ENCODE data around the gene ANK3.

The ANK3 gene

DNA sequence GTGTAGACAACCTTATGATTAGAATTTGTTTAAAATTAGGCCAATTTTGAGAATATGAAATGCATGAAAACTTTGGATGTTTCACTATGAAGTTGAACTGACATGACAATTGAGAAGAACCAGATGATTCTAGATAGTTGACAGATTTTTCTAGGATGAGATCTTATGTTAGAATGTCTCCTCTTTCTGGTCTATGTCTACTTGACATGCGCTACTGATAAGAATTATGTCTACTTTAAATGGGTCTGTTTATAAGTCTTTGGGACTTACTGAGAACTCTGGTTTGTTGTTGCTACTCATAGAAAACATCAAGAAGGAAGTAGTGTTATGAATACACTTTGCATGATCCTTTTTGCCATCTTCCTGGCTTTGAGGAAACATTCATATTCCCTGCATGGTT, 255.1 kb downstream of the ANK3 start:
- no peak for DNase-seq

DNA sequence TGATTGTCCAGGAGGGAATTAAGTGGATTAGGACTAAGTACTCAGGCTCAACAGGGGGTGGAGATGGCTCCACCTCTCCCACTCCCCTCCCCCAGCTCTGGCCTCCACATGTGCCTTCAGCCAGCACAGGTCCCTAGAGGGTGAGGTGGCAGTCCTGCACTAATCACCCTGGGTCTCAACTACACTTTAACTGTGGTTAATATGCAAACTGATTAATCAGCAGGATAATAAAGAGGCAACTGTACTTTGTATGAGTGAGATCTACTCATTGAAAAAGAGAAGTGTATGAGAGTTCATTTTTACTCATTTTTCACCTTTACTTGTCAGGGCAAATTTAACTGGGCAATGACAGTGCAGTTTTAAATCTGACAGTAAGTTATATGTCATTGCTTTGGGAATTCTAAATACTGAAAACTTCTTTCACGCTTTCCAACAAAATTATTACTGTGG, 259.5 kb downstream of the ANK3 start:
- no peak for DNase-seq

DNA sequence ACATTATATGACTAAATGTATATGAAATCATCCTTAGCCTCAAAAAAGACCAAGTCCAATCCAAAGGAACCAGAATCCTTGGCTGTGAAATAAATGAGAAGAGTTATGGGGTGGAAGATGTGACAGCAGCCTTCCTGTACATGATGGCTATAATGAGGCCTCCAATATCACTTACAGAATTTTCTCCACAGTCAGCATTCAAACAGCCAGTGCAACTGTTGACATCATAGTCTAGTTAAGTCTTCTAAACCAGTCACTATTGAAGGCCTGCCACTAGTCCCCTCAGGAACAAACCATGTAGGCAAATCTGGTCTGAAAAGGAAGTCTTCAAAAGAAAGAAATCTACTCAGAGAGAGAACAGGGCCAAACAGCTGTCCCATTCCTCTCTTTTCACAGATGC, 263.8 kb downstream of the ANK3 start:
- no peak for DNase-seq

DNA sequence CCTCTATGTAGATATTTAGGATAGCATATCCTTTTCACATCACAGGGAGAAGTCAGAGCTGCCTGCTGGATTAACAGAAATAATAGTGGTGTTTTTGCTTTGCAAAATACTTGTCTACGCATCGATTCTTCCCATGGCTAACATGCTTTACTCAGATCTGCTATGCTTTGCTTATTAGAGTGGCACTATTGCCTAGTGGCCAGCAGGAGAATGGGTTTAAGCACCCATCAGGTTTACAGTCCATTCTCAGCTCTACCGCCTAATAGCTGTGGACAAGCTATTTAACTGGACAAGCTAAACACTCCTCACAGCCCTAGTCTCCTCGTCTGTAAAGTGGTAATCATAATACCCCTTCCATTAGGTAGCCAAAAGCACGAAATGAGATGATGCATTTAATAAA, 265.1 kb downstream of the ANK3 start:
- DNase-seq, result no peak

DNA sequence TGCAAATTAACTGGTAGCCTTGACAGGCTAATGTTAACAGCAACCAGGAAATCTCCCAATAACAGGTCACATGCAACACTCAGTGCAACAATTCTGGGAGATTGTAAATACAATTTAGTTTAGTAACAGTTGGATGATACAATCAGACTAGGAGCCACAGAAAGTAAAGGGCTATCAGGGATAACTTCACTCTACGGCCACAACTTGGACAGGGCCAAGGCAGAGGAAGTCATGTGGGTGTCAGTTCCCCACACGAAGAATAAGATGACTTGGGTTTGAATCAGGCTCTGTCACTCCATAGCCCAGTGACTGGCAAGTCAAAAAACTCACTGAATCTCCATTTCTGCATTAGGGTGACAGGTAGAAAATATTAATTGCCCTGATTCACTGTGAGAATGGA, 266.0 kb downstream of the ANK3 start:
- no peak for DNase-seq

DNA sequence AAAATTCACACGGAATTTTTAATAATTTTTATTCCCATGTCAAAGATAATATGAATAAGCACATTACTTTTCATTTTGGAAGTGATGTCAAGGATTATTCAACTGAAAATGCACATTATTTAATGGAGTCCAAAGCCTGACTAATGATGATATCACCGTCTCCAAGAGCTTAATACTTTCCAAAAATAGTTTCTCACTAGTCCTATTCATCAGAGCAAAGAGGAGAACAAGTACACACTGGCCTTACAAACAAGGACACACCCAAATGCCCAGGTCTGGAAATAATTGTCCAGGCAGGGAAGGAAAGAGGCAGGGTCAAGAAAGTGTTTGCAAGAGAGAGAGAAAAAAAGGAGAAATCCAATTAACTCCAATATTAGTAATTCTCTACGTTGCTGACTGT, 266.5 kb downstream of the ANK3 start:
- DNase-seq, result no peak

DNA sequence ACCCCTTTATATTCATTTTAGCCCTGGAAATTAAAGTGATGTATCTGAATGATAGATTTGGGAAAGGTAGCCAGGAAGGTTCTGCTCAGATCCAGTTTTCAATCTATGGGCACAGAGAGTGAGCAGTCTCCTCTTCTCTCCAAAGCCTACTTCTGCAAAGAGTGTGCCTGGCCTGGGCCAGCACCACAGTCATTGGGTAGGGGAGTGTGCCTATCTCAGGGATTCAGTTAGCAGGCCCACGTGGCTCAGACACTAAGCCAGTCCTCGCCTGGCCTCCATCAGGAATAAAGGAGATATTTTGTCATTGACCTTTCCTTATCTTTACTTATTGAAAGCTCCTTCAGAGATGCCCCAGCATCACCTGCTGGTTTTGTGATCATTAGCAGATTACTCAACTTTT, 267.5 kb downstream of the ANK3 start:
- no peak for DNase-seq

DNA sequence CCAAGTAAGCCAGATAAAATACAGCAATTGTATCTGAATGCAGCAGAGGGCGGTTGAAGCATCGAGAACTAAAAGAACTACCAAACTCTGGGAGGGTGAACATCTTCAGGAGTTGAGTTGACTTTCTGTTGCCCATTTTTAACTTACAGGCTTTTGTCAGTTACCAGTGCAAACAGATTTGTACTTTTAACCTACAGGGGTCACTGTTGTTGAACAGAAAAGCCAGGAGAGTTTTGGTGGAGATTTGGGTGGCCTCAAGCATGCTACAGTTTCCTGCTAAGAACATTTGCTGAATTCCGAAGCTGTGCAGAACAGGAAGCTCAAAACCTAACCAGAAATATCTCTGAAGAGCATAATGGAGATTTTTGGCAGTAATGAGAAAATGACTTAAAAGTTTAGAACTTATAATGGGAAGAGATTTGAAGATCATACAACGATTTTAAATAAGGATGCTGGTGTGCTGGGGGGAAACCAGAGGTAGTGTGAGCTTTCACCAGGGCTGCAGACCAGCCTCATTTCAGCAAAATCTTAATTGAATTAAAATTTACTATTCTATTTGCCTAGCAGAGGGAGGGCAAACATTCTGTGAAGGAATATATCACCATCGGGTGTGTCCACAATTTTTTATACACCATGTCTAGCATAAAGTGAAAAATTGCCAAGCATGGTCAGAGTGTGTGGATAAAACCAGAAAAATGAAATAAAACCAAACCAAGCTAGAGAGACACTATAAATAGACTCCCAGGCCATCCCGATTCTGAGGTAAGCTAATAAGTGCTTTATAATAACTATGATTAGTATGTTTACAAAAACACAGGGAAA, 274.7 kb downstream of the ANK3 start:
- peak; percentile 9 to 21 for DNase-seq

DNA sequence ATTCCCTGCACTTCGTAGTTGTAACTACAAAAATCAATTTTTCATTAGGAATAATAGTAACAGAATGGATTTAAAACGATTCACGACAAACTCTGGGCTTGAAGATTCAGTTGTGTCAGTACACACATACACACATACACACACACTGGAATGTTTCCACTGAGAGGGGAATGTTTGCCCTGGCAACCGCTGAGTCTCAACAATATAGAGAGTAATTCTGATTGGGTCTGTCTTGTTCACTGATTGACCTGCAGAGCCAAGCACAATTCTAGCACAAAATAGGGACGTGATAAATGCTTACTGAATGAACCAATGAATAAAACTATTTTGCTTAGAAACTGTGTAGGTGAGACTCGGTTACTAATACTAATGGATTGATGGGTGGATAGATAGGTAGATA, 278.9 kb downstream of the ANK3 start:
- no peak for DNase-seq

DNA sequence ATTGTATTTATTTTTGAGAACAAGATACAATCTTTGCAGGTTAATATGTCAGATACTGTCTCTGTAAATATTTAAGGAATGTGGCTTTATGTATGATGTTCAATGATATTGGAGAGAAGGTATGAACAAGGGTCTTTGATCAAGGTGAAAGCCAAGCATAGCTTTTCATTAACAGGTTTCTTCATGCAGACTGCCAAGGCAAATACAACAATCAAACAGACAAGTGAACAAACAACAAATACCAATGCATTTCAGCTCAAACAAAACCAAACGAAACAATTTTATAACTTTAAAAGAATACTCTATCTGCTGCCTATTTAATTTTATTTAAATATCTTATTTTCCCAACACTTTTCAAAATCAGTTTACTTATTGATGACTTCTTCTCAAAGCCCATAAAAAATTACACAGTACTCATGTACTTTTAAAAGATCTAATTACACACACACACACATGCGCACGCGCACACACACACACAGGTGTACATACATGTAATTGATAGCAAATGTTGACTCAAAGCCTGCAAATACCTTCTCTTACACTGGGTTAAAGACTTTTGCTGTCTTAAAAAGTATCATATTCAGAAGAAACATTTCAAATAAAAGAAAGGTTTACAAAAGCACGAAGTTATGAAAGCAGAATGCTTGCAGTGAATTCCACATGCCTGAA, 282.2 kb downstream of the ANK3 start:
- no peak for DNase-seq

DNA sequence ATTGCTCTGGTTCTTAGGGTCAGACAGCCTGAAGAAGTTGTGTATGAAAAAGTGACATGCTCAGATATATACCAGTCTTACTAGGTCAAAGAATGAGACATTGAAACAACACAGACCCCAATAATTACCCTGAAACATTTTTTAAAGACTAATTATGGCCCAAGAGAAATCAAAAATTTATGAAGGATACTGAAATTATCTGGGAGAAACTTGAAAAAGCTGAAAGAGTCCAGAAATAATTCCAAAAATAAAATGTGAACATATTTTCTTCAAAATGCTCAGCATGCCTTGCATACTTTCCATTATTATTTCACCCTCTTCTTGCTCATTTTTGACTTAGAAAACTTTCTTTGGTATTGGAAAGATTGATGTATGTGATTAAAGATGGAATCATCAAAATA, 284.4 kb downstream of the ANK3 start:
- no peak for DNase-seq

DNA sequence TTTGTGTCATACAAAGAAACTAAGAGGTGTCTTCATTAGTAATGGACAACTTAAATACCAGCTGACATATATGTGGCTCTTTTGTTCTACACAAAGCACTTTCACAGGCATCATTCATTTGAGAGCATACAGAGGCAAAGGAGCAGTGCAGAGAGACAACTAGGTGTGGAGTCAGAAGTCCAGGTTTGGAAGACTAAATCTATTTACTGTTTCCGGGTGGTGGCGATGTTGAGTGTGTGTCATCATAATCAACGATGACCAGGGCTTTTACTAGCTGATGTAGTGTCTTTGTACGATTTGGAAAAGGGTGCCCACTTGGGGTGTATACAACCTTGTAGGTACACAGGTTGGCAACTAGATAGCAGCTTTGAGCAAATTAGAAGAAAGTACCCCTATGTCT, 287.9 kb downstream of the ANK3 start:
- DNase-seq, result no peak

DNA sequence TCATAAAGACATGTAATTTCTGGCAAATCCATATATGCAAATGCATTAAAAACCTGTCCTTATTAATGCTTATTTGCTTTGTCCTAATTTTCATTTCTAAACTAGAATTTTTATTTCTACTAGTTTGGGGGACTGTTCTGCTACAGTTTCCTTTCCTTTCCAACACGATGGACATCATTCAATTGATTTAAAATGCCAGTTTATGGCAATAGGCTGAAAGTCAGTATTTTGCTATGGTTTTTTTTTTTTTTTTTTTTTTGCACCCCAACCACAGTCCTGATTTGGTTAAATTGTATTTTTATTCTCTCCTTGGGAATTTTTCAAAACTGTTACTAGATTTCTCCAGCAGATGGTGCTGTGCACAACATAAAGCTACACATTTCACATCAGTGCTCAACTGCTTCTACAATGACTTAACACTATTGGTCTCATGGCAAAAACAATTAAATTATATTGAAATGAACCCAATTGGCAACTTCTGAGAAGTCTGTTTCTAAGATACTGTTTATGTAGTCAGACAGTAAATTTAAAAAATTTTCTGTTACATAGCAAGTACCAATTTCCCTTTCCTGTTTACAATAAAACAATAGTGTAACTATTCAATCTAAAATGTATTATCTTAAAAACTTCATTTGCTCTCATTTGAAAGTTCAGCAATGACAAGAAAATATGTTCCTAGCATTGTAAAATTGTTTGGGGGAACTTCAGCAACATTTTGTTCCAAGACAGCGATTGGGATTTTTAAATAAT, 289.5 kb downstream of the ANK3 start:
- peak; percentile 44 to 51 for DNase-seq

DNA sequence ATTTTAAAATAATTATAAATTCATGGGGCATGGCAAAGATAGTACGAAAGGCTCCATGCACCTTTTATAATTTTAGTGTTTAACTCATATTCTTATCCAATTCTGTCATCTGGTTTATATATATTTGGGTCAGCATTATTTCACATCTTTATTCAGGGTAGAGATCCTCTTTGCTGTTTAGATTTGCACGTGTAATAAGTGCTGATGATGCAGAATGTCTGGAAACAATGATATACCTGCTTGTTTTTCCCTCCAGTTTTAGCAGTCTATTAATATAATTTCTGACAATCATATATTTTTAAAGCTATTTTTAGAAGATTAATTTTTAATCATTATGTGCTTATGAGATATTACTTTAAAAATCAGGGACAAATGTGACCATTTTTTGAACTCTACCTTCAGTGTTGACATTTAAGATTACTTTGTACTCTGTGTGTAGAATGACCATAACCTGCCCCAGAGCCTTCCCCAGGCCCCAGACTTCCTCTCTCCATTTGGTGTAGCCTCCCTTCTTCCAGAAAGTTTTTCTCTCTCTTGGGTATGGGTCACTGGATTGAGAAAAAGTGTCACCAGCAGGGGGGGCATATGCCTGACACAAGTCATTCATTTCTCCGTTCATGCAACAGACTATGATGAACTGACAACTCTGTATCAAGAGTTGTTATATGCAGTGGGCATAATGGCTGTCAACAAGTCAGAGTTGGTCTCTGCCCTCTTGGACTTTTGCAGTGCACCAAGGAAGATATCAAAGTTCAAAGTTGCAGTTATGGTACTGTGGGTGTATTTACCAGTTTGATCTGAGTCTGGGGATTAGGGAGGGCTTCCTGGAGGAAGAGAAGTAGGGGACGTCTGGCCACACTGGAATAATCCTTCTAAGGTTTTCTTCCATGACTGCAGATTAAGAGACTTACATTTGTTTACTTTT, 290.7 kb downstream of the ANK3 start:
- DNase-seq, result no peak

DNA sequence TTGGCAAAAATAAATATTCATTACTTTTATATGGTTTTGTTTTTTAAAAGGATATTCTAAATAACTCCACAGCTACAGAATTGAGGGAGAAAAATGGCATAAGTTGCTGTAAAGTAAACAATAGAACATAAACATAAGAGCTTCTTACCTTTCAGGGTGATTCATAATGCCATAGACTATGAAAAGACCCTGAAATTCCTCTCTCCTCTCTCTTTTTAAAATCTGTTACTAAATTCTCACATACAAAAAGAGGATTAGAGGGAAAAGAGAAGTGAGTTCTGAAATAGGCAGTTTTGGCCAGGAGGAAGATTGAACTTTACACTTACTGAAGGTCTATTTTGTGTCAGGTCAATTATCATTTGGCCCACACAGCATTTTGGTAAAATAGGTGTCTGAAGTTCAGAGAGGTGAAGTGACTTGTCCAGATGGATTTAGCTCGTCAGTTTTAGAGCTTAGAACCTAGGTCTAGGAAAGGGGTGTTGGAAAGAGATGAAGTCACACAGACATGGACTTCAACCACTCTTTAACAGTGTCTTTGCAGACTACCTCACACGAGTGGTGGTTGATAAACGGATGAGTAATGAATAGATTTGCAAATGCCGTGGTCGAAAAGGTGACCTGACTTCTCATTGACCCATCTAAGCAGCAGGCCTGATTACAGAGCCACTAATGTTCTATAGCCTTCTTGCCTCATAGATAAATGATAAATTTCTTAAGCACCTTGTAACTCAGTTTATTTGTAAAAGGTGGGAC, 292.7 kb downstream of the ANK3 start:
- DNase-seq, result no peak

DNA sequence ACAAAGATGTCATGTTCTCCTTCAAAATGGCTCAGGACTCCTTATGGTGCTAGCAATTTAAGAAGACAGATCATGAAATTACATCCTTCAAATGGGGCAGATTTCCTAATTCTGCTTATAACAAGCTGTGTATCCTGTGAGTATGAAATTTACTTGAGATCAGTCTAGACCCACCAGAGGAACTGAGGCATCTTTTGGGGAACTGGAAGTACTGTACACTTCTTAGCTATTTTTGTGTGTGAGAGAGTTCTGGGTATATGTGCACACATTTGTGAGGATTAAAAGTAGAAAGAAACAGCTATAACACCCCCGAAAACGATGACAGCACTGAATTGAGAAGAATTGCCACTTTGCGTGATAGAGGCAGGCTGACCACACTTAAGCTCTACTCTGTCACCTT, 296.4 kb downstream of the ANK3 start:
- no peak for DNase-seq

DNA sequence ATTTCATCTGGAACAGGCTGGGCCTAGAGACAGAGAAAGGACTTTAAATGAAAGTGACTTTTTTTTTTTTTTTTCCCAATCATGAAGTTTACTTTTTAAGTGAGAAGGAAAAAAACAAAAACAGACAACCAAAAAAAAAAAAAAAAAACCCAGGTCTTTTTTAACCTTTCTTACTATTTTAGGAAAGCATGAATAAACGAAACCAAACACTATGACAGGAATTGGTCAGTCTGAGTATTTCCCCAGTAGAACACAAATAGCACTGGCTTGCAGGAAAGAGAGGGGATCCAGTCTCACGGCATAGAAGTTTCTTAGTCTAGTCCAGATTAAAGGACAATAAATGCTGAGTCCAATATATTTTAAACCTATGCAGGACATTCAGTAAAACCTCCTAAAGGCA, 302.8 kb downstream of the ANK3 start:
- no peak for DNase-seq

DNA sequence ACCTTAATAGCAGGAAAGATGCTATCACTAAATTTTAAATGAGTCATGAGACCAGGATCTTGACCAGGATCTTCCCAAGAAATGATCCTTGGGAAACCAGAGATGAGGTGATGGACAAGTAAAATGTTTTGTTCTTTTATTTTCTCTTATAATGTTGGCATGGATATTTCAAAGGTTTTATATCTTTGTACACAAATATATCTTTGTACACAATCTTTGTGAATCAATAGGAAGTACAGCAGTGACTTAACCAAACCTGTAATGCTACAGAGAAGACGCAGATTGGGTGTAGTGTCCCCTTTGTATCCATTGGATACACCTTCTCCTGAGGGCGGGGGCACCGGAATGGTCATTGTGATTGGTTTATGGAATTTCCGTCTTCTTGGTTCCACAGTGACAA, 303.3 kb downstream of the ANK3 start:
- DNase-seq, result no peak

DNA sequence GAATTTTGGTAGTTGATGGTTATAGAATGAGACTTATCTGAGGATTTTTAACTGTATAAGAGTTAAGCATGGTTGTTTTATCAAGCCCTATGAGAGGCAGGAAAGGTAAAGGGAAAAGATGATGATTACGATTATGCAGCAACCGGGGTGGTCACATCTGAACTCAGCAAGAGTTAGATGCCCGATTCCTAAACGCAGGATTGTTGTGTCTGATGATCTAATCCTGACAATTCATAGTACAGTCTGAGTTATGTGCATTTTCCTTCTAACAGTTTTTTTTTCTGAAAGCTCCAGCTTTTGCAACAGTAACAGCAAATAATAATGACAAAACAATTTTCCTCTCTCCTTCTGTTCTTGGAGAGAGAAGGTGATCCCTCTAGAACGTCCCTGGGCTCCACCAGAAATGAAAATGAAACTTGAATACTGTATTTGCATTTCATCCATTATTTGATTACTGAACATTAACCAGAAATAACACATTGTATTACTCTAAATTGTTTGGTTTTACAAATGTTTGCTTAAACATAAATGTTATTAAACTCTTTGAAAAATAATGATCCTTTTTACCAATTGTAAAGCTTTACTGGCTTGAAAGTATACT, 306.8 kb downstream of the ANK3 start:
- DNase-seq, result no peak

DNA sequence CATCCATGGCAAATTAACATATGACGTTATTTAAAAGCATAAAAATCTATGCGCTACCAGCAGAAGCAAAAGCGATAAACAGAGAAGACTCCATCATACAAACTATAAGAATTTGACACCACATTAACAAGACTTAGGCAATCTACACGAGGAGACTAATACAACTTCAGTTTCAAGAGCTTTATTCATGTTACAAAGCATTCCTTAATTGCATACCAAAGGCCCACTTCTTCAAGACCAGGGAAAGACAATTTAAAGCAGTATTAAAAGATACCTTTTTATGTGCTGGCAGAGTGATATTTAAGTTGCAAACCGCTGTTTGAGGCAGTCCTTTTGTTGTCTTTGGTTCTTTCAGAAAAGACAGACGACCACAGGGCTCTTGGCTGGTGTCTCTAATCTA, 307.3 kb downstream of the ANK3 start:
- no peak for DNase-seq

Measured in AML-193 (cell line).